ENCODE results near the gene KAT6B.

DNA sequence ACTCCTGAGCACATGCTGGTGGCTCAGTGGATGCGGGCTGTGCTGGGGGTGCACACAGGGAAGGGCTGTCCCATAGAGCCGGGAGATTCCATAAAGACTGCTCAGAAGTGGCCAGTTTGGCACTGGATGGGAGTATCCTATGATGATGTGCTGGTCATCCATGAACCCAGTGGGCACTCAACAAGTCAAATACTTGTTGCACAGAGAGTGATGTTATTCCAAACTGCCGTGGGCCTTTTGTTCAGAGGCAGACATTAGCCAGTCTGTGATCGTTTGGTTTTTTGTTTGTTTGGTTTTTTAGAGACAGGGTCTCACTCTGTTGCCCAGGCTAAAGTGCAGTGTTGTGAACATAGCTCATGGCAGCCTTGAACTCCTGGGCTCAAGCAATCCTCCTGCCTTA lies 254.2 kb downstream of the KAT6B start:
- TF ChIP-seq, protein P1, sequence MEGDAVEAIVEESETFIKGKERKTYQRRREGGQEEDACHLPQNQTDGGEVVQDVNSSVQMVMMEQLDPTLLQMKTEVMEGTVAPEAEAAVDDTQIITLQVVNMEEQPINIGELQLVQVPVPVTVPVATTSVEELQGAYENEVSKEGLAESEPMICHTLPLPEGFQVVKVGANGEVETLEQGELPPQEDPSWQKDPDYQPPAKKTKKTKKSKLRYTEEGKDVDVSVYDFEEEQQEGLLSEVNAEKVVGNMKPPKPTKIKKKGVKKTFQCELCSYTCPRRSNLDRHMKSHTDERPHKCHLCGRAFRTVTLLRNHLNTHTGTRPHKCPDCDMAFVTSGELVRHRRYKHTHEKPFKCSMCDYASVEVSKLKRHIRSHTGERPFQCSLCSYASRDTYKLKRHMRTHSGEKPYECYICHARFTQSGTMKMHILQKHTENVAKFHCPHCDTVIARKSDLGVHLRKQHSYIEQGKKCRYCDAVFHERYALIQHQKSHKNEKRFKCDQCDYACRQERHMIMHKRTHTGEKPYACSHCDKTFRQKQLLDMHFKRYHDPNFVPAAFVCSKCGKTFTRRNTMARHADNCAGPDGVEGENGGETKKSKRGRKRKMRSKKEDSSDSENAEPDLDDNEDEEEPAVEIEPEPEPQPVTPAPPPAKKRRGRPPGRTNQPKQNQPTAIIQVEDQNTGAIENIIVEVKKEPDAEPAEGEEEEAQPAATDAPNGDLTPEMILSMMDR (IDR thresholded peaks at IDR 0.05) = no peak
- TF ChIP-seq POLR2AphosphoS5 (IDR thresholded peaks at IDR 0.05) = no peak
- TF ChIP-seq POLR2A (IDR thresholded peaks at IDR 0.05; ENCODE audit: low read depth) = no peak
- TF ChIP-seq EP300 (IDR thresholded peaks at IDR 0.05) = no peak
